ENCODE data around the gene FGD6. TPM values are rescaled to one million over a fixed set of nuclear protein-coding genes. Genes with fewer than 3 reads are reported as not detected.

The FGD6 gene
- total RNA-seq, 1 donor from 2014 or later = 18.0 TPM

GRCh38 chr12:95118138-95118787 is 99.0 kb downstream of the FGD6 start:
- no peak for TF ChIP-seq CTCF (IDR thresholded peaks at IDR 0.05; ENCODE audit: unreplicated experiment)
- H3K36me3 Mint-ChIP-seq = peaks cover 1% of the 10 kb centered on the region
- DNase-seq (ENCODE audit: low spot score in 2 of 2, unreplicated experiment in 2 of 2) = no peak
- H3K27me3 Mint-ChIP-seq (ENCODE audit: low read depth) = no peaks in the 10 kb centered on the region
- H3K27ac Mint-ChIP-seq = peak overlapping the region; percentile 69
- H3K9me3 Mint-ChIP-seq = no peaks in the 10 kb centered on the region
- H3K4me1 Mint-ChIP-seq = peaks cover 18% of the 10 kb centered on the region
- H3K4me3 Mint-ChIP-seq = no peak overlapping the region

- no peak overlapping the region for H3K27ac Mint-ChIP-seq
- H3K9me3 Mint-ChIP-seq = no peaks in the 10 kb centered on the region
- peaks cover 7% of the 10 kb centered on the region for H3K36me3 Mint-ChIP-seq
Observed at GRCh38 chr12:95117178-95117599, 100.1 kb downstream of the FGD6 start.

GRCh38 chr12:95116773-95117172 is 100.5 kb downstream of the FGD6 start:
- Mint-ChIP-seq H3K36me3 (peaks cover 7% of the 10 kb centered on the region), H3K4me1 (peaks cover 18% of the 10 kb centered on the region), H3K9me3 (no peaks in the 10 kb centered on the region), H3K4me3 (no peak overlapping the region), H3K27ac (peak overlapping the region; percentile 70), H3K27me3 (ENCODE audit: low read depth) (no peaks in the 10 kb centered on the region)
- no peak for TF ChIP-seq CTCF (IDR thresholded peaks at IDR 0.05; ENCODE audit: unreplicated experiment)
- DNase-seq (ENCODE audit: low spot score in 2 of 2, unreplicated experiment in 2 of 2) = no peak

More at GRCh38 chr12:95117178-95117599, 100.1 kb downstream of the FGD6 start:
- H3K27me3 Mint-ChIP-seq (ENCODE audit: low read depth) = no peaks in the 10 kb centered on the region
- TF ChIP-seq CTCF (IDR thresholded peaks at IDR 0.05; ENCODE audit: unreplicated experiment) = peak; percentile 89
- DNase-seq (ENCODE audit: low spot score in 2 of 2, unreplicated experiment in 2 of 2) = peak; percentile 25 to 54
- H3K4me3 Mint-ChIP-seq = no peak overlapping the region
- H3K4me1 Mint-ChIP-seq = peaks cover 18% of the 10 kb centered on the region

- no peak for TF ChIP-seq CTCF (IDR thresholded peaks at IDR 0.05; ENCODE audit: unreplicated experiment)
- H3K4me3 Mint-ChIP-seq = no peak overlapping the region
- H3K4me1 Mint-ChIP-seq = peaks cover 18% of the 10 kb centered on the region
- no peaks in the 10 kb centered on the region for H3K27me3 Mint-ChIP-seq (ENCODE audit: low read depth)
- no peak for DNase-seq (ENCODE audit: low spot score in 2 of 2, unreplicated experiment in 2 of 2)
- peaks cover 7% of the 10 kb centered on the region for H3K36me3 Mint-ChIP-seq
- H3K9me3 Mint-ChIP-seq = no peaks in the 10 kb centered on the region
- H3K27ac Mint-ChIP-seq = peak overlapping the region; percentile 70
Observed at GRCh38 chr12:95116341-95116740, 100.9 kb downstream of the FGD6 start.

GRCh38 chr12:95115641-95116040 is 101.6 kb downstream of the FGD6 start:
- Mint-ChIP-seq H3K4me3 (no peak overlapping the region), H3K27ac (peak overlapping the region; percentile 70), H3K9me3 (no peaks in the 10 kb centered on the region), H3K4me1 (peaks cover 18% of the 10 kb centered on the region), H3K27me3 (ENCODE audit: low read depth) (no peaks in the 10 kb centered on the region), H3K36me3 (peaks cover 10% of the 10 kb centered on the region)
- no peak for DNase-seq (ENCODE audit: low spot score in 2 of 2, unreplicated experiment in 2 of 2)
- no peak for TF ChIP-seq CTCF (IDR thresholded peaks at IDR 0.05; ENCODE audit: unreplicated experiment)

Data from mesothelial cell of epicardium (in vitro differentiated cells).